H9 (cell line): ENCODE data around the gene ZNF652. TPM values are rescaled to one million over a fixed set of nuclear protein-coding genes. Genes with fewer than 3 reads are reported as not detected.

Experiments
- DNase-seq: peaks from one replicate; pipeline ENCODE4 v3.0.0-alpha.2; 2017
- H2AFZ ChIP-seq: one replicate; pipeline ENCODE4 v1.6.1; 2013; ENCODE audit warnings: mild to moderate bottlenecking, low read length, control low read depth, moderate library complexity
- H2AK5ac ChIP-seq: 2 replicates; pipeline ENCODE4 v1.6.1; 2013; ENCODE audit warnings: low read length, control low read depth, mixed read lengths; ENCODE audit not compliant: insufficient read length
- H2BK120ac ChIP-seq: one replicate; pipeline ENCODE4 v1.6.1; 2013; ENCODE audit warnings: low read depth, mild to moderate bottlenecking, low read length, control low read depth, inconsistent platforms; ENCODE audit not compliant: poor library complexity, severe bottlenecking
- H2BK12ac ChIP-seq: 2 replicates; pipeline ENCODE4 v1.6.1; 2013; ENCODE audit warnings: low read length, control low read depth, mixed read lengths, low read depth; ENCODE audit not compliant: insufficient read length
- H2BK15ac ChIP-seq: 2 replicates; pipeline ENCODE4 v1.6.1; 2013; ENCODE audit warnings: low read depth, low read length, control low read depth
- H2BK20ac ChIP-seq: one replicate; pipeline ENCODE4 v1.6.1; 2013; ENCODE audit warnings: low read depth, mild to moderate bottlenecking, low read length, control low read depth, inconsistent platforms; ENCODE audit not compliant: poor library complexity, severe bottlenecking
- H2BK5ac ChIP-seq: 2 replicates; pipeline ENCODE4 v1.6.1; 2013; ENCODE audit warnings: low read length, control low read depth, mixed read lengths; ENCODE audit not compliant: insufficient read length
- H3K14ac ChIP-seq: 2 replicates; pipeline ENCODE4 v1.6.1; 2013; ENCODE audit warnings: low read length, control low read depth; ENCODE audit not compliant: insufficient read depth
- H3K18ac ChIP-seq: 2 replicates; pipeline ENCODE4 v1.6.1; 2013; ENCODE audit warnings: low read depth, mild to moderate bottlenecking, mixed read lengths, low read length, control low read depth; ENCODE audit not compliant: insufficient read length
- H3K23ac ChIP-seq: 2 replicates; pipeline ENCODE4 v1.6.1; 2013; ENCODE audit warnings: low read length, control low read depth, mixed read lengths, low read depth; ENCODE audit not compliant: insufficient read length
- H3K23me2 ChIP-seq: 2 replicates; pipeline ENCODE4 v1.6.1; 2013; ENCODE audit warnings: low read depth, mild to moderate bottlenecking, mixed read lengths, low read length, control low read depth; ENCODE audit not compliant: insufficient read length, poor library complexity, severe bottlenecking
- H3K27ac ChIP-seq: 2 replicates; pipeline ENCODE4 v1.5.1; 2013; ENCODE audit warnings: low read length, control low read depth, mixed read lengths, low read depth; ENCODE audit not compliant: insufficient read length
- H3K27me3 ChIP-seq: 2 replicates; pipeline ENCODE4 v1.6.1; 2013; ENCODE audit warnings: low read length, control low read depth, inconsistent platforms; ENCODE audit not compliant: insufficient read depth
- H3K4ac ChIP-seq: 2 replicates; pipeline ENCODE4 v1.6.1; 2013; ENCODE audit warnings: low read depth, mild to moderate bottlenecking, control low read depth, inconsistent platforms, low read length, moderate library complexity
- H3K4me1 ChIP-seq: 2 replicates; pipeline ENCODE4 v1.6.1; 2013; ENCODE audit warnings: low read length, control low read depth, inconsistent platforms; ENCODE audit not compliant: insufficient read depth
- H3K4me2 ChIP-seq: 2 replicates; pipeline ENCODE4 v1.6.1; 2013; ENCODE audit warnings: low read length, control low read depth, mixed read lengths; ENCODE audit not compliant: insufficient read length, insufficient read depth
- H3K56ac ChIP-seq: 2 replicates; pipeline ENCODE4 v1.6.1; 2013; ENCODE audit warnings: low read depth, mild to moderate bottlenecking, mixed read lengths, low read length, control low read depth; ENCODE audit not compliant: insufficient read length
- H3K79me1 ChIP-seq: 2 replicates; pipeline ENCODE4 v1.6.1; 2013; ENCODE audit warnings: low read depth, mild to moderate bottlenecking, moderate library complexity, low read length, control low read depth, inconsistent platforms; ENCODE audit not compliant: insufficient read depth, poor library complexity, severe bottlenecking
- H3K79me2 ChIP-seq: 2 replicates; pipeline ENCODE4 v1.6.1; 2013; ENCODE audit warnings: low read length, control low read depth, inconsistent platforms; ENCODE audit not compliant: insufficient read depth
- H3K9ac ChIP-seq: 2 replicates; pipeline ENCODE4 v1.6.1; 2013; ENCODE audit warnings: low read length, control low read depth, mixed read lengths; ENCODE audit not compliant: insufficient read length; ENCODE audit errors: extremely low read depth
- H3K9me3 ChIP-seq: one replicate; pipeline ENCODE4 v1.6.1; 2013; ENCODE audit warnings: low read depth, low read length, inconsistent platforms; ENCODE audit not compliant: control insufficient read depth
- H3T11ph ChIP-seq: one replicate; pipeline ENCODE4 v1.6.1; 2013; ENCODE audit warnings: mild to moderate bottlenecking, low read length, control low read depth, inconsistent platforms
- H4K20me1 ChIP-seq: one replicate; pipeline ENCODE4 v1.6.1; 2013; ENCODE audit not compliant: control insufficient read depth, insufficient read length, insufficient read depth
- H4K5ac ChIP-seq: 2 replicates; pipeline ENCODE4 v1.6.1; 2013; ENCODE audit warnings: low read depth, mild to moderate bottlenecking, mixed read lengths, low read length, control low read depth; ENCODE audit not compliant: insufficient read length
- H4K8ac ChIP-seq: replicated peaks from 2 replicates; pipeline ENCODE4 v1.6.1; 2013; ENCODE audit warnings: low read length, control low read depth, mixed read lengths, low read depth; ENCODE audit not compliant: insufficient read length
- H4K91ac ChIP-seq: 2 replicates; pipeline ENCODE4 v1.6.1; 2013; ENCODE audit warnings: low read depth, mild to moderate bottlenecking, moderate library complexity, mixed read lengths, low read length, control low read depth; ENCODE audit not compliant: insufficient read length
- H3K27ac Mint-ChIP-seq, 3 experiments: 2 replicates in 2 of 3; 3 replicates in 1 of 3; pipeline ENCODE4 v1.8.0; 2020 to 2021; ENCODE audit warnings: mixed read lengths in 3 of 3, mild to moderate bottlenecking in 1 of 3, moderate library complexity in 1 of 3
- H3K27me3 Mint-ChIP-seq: 2 replicates; pipeline ENCODE4 v1.8.0; 2021; ENCODE audit warnings: low read depth, mild to moderate bottlenecking, moderate library complexity, mixed read lengths
- H3K36me3 Mint-ChIP-seq, 3 experiments: 2 replicates in 2 of 3; 3 replicates in 1 of 3; pipeline ENCODE4 v1.8.0; 2020 to 2021; ENCODE audit warnings: low read depth in 3 of 3, mixed read lengths in 3 of 3; ENCODE audit not compliant: insufficient read depth in 1 of 3
- H3K4me1 Mint-ChIP-seq, 2 experiments: 2 replicates each; pipeline ENCODE4 v1.8.0; 2020; ENCODE audit warnings: mixed read lengths in 2 of 2
- H3K4me3 Mint-ChIP-seq, 2 experiments: 2 replicates in 1 of 2; 3 replicates in 1 of 2; pipeline ENCODE4 v1.8.0; 2020 to 2021; ENCODE audit warnings: mild to moderate bottlenecking in 2 of 2, mixed read lengths in 2 of 2, moderate library complexity in 1 of 2
- H3K9me3 Mint-ChIP-seq, 2 experiments: 2 replicates in 1 of 2; 3 replicates in 1 of 2; pipeline ENCODE4 v1.8.0; 2020; ENCODE audit warnings: mild to moderate bottlenecking in 2 of 2, mixed read lengths in 2 of 2, moderate library complexity in 1 of 2
- CTCF ChIP-seq: fragments of 200-600 bp; sonication (generic); conservative IDR thresholded peaks from 3 replicates; pipeline ENCODE4 v1.8.0; 2021; ENCODE audit warnings: antibody characterized with exemption, mild to moderate bottlenecking
- WGBS: extraction: QIAGEN DNeasy Blood & Tissue Kit; methylation state at CpG from one replicate; pipeline ENCODE4 v1.1.7; 2013; ENCODE audit warnings: missing lambda C conversion rate, low lambda C conversion rate, mixed read lengths; ENCODE audit not compliant: insufficient read length; ENCODE audit errors: extremely low coverage; 5-methylcytosine and 5-hydroxymethylcytosine counted together
- microRNA-seq: library from miRNA; unstranded; fragments of <30 nt; microRNA quantifications from one replicate; pipeline ENCODE4, GENCODE V29; 2020; ENCODE audit warnings: borderline microRNAs expressed
- total RNA-seq: library from RNA; stranded (reverse); gene quantifications from 2 replicates; pipeline ENCODE4 v1.2.1, GENCODE V29; 2021

ZNF652 gene
- total RNA-seq, 1 experiment from 2014 or later: 33.6 TPM

- Histone ChIP-seq H3T11ph (no peak overlapping the region), H2AK5ac (no peak overlapping the region), H3K56ac (no peak overlapping the region), H2AFZ (no peak overlapping the region), H3K23ac (no peak overlapping the region), H2BK20ac (no peak overlapping the region), H2BK15ac (no peak overlapping the region), H2BK12ac (no peak overlapping the region), H3K23me2 (no peaks in the 10 kb centered on the region), H3K9ac (no peak overlapping the region), H2BK120ac (no peak overlapping the region), H3K79me1 (no peaks in the 10 kb centered on the region), H3K79me2 (no peaks in the 10 kb centered on the region), H3K27me3 (no peaks in the 10 kb centered on the region), H3K9me3 (no peaks in the 10 kb centered on the region), H3K27ac (no peak overlapping the region), H3K4me2 (no peak overlapping the region), H3K4me1 (no peaks in the 10 kb centered on the region), H2BK5ac (no peak overlapping the region), H4K20me1 (no peaks in the 10 kb centered on the region), H3K14ac (no peak overlapping the region; the same call in 1 of the 2 replicates), H3K18ac (no peak overlapping the region), H4K91ac (no peak overlapping the region), H3K4ac (no peak overlapping the region), H4K5ac (no peak overlapping the region), H4K8ac (no peak overlapping the region)
- H3K27me3 Mint-ChIP-seq: peaks cover 2% of the 10 kb centered on the region
- no peak overlapping the region for H3K27ac Mint-ChIP-seq
- H3K36me3 Mint-ChIP-seq: no peaks in the 10 kb centered on the region
- no peaks in the 10 kb centered on the region; a peak in 1 of 5 replicates for H3K9me3 Mint-ChIP-seq
- peaks cover 2 to 5% of the 10 kb centered on the region in 2 experiments; a peak in 2 of 4 replicates for H3K4me1 Mint-ChIP-seq
- H3K4me3 Mint-ChIP-seq: no peak overlapping the region
- WGBS: no CpG with 5 or more reads among the region's 4 CpGs
- DNase-seq: no peak
- no peak for TF ChIP-seq CTCF
These were observed 117.2 kb downstream of the ZNF652 start for GRCh38 chr17:49244839-49245238.

Small RNAs within 50 kb of the gene (microRNA-seq; reads per million reads assigned to microRNA genes)
- not detected for gene MIR6129

Other genes with a start within 250 kb of the ZNF652 start
- gene B4GALNT2, start 229.5 kb downstream of the ZNF652 start, total RNA-seq: not detected in 2 replicates
- 0.42 and 1.1 TPM in 2 replicates for gene GNGT2, start 151.7 kb downstream of the ZNF652 start, total RNA-seq
- 2.1 and 2.4 TPM in 2 replicates for gene ABI3, start 151.5 kb downstream of the ZNF652 start, total RNA-seq
- gene PHOSPHO1, start 131.5 kb downstream of the ZNF652 start, total RNA-seq: 0.31 and 0.63 TPM in 2 replicates
- gene PHB1, start 52.6 kb upstream of the ZNF652 start, total RNA-seq: 325 and 351 TPM in 2 replicates
- 9.6 and 10.9 TPM in 2 replicates for gene NGFR, start 133.0 kb upstream of the ZNF652 start, total RNA-seq
- gene NXPH3, start 213.6 kb upstream of the ZNF652 start, total RNA-seq: 1.3 and 1.7 TPM in 2 replicates